GM12891 (cell line): ENCODE measurements around the gene OOEP. TPM values are rescaled to one million over a fixed set of nuclear protein-coding genes. Genes with fewer than 3 reads are reported as not detected.
"Not testable (repeated sequence)": the region's sequence is repeated elsewhere in the genome, so short reads cannot be mapped to it uniquely, and the experiment has no call there.

Experiments used
- DNase-seq: peaks from one replicate; pipeline ENCODE4 v3.0.0; 2011; ENCODE audit warnings: low spot score; ENCODE audit not compliant: insufficient read length
- FAIRE-seq: peaks from 2 replicates; lab custom pipeline; 2011; peaks lifted over from hg19 to GRCh38; lab: Jason Lieb, UNC
- PAX5 ChIP-seq: IDR thresholded peaks from 2 replicates; pipeline ENCODE4 v1.6.1; 2011; ENCODE audit warnings: low read length, moderate library complexity, mild to moderate bottlenecking; ENCODE audit not compliant: insufficient read depth, severe bottlenecking
- POLR2A ChIP-seq: IDR thresholded peaks from 2 replicates; pipeline ENCODE4 v1.6.1; 2011; ENCODE audit warnings: low read depth, low read length, control low read depth
- POLR2AphosphoS5 ChIP-seq: IDR thresholded peaks from 2 replicates; pipeline ENCODE4 v1.6.1; 2011; ENCODE audit warnings: low read depth, low read length, control low read depth
- POU2F2 ChIP-seq: IDR thresholded peaks from 2 replicates; pipeline ENCODE4 v1.6.1; 2011; ENCODE audit warnings: low read depth, mild to moderate bottlenecking, control low read depth, low read length, moderate library complexity
- SPI1 ChIP-seq: IDR thresholded peaks from 2 replicates; pipeline ENCODE4 v1.6.1; 2011; ENCODE audit warnings: low read depth, low read length, control low read depth
- TAF1 ChIP-seq: IDR thresholded peaks from 2 replicates; pipeline ENCODE4 v1.6.1; 2011; ENCODE audit warnings: low read depth, low read length, control low read depth
- polyA plus RNA-seq: library from polyadenylated mRNA; unstranded; fragments of >200 nt; gene quantifications from one replicate; pipeline ENCODE4 v1.2.1, GENCODE V29; 2012; ENCODE audit warnings: low read depth, missing spikeins, inconsistent platforms; ENCODE audit not compliant: missing spikeins

The OOEP gene
- not detected for polyA plus RNA-seq

- TF ChIP-seq TAF1 (no peak), POU2F2 (no peak), SPI1 (no peak), POLR2AphosphoS5 (no peak), POLR2A (no peak), PAX5 (no peak)
- DNase-seq (no peak), FAIRE-seq (no peak)
Measured at GRCh38 chr6:73369563-73369962, at the start of gene OOEP. Gene OOEP (minus strand): TSS chr6:73369897. CDS start chr6:73369792, 105 bp downstream.

DNA sequence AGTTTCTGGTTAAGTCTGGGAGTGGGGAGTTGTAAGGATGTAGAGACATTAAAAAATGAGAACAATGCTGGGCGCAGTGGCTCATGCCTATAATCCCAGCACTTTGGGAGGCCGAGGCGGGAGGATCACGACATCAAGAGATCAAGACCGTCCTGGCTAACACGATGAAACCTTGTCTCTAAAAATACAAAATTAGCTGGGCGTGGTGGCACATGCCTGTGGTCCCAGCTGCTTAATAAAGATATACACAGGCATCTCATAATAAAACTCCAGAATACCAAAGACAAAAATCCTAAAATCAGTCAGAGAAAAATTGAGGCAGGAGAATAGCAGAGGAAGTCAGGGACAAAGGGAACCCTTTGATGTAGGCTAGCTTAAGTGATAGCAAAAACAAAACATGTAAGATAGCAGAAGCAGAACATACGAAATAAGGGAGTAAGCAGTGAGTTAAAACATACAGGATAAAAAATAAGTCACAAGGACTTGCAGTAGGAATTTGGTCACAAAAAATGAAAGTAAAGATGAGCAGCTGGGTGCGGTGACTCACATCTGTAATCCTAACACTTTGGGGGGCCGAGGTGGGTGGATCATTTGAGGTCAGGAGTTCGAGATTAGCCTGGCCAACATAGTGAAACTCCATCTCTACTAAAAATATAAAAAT, 48.5 kb upstream of the OOEP start:
- DNase-seq = no peak
- FAIRE-seq = no peak
- TF ChIP-seq SPI1 = no peak

GRCh38 chr6:73413102-73413501, 43.4 kb upstream of the OOEP start:
- TF ChIP-seq TAF1 (no peak), POLR2A (no peak), POLR2AphosphoS5 (no peak), SPI1 (no peak), PAX5 (no peak), POU2F2 (no peak)
- no peak for FAIRE-seq

DNA sequence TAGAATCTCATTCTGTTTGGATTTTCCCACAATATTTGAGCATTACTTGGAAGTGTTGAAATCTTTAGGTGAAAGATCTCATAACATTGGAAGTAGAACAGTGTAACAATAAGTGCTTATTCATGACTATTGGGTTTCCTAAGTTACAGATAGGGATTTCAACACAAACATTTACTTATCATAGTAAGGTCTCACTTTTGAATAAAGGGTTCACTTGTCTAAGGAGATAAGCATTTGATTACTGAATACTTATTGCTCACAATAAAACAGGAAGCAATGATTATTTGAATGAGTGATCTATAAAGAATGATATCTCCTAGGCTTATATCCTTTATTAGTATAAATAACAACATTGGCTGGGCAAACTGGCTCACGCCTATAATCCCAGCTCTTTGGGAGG, 39.7 kb upstream of the OOEP start:
- DNase-seq = no peak
- TF ChIP-seq PAX5 (no peak), TAF1 (no peak), POLR2AphosphoS5 (no peak), POLR2A (no peak), SPI1 (no peak), POU2F2 (no peak)
- FAIRE-seq = no peak

More at GRCh38 chr6:73413102-73413501, 43.4 kb upstream of the OOEP start:
- no peak for DNase-seq

DNA sequence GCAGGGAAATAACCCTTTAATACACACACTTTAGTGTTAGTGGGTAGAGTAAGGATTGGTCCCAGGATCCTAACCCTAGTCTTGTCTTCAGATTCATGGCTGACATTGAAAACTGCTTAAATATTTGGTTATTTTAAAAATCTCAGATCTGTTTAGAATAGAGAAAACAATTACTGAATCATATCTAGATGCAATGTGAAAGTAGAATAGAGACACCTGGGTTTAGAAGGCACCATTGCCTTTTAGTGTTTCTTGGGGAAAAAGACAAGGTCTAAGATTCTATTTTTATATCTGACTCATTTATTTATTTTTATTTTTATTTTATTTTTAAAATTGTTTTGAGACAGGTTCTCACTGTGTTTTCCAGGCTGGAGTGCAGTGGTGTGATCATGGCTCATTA, 31.0 kb upstream of the OOEP start:
- DNase-seq (no peak), FAIRE-seq (no peak)
- TF ChIP-seq PAX5 (no peak), POLR2AphosphoS5 (no peak), POU2F2 (no peak), SPI1 (no peak), TAF1 (no peak), POLR2A (no peak)

GRCh38 chr6:73395875-73396274, 26.2 kb upstream of the OOEP start:
- DNase-seq (no peak), FAIRE-seq (no peak)
- TF ChIP-seq POU2F2 = no peak
- TF ChIP-seq SPI1 = no peak
- TF ChIP-seq PAX5 = no peak
- no peak for TF ChIP-seq TAF1
- TF ChIP-seq POLR2A = no peak
- no peak for TF ChIP-seq POLR2AphosphoS5

DNA sequence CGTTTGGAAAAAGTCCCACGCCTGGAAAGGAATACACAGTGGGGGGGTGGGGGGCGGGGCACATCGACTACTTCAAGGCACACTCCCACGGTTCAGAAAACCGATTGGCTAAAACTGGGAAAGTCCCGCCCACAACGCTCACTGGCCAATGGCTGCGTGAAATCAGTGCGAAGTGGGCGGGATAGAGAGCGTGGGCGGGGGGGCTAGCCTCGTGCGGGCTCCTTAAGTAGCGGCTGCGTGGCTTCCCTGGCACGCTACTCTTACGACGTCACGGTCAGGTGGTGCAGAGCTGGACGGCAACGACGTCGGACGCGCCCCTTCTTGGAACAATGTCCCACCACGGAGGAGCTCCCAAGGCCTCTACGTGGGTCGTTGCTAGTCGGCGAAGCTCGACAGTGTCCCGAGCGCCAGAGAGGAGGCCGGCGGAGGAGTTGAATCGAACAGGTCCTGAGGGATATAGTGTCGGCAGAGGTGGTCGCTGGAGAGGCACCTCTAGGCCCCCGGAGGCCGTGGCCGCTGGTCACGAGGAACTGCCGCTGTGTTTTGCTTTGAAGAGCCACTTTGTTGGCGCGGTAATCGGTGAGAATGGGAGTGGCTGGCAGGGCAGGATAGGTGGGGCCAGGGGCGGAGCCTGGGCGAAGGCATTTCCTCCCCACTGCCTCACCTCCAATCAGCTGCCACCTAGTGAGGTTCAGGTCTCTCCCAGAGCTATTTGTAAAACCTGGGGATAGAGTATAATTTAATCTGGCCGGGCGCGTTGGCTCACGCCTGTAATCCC, 25.1 kb upstream of the OOEP start, which contains the start of gene DDX43:
Gene DDX43, plus strand, starts transcription at position 252 of the 778 bp plus-strand sequence. Its CDS starts 78 bp downstream, at position 330.
- FAIRE-seq (no peak), DNase-seq (no peak)
- TF ChIP-seq SPI1 (no peak), TAF1 (no peak), POLR2AphosphoS5 (no peak), POU2F2 (no peak), PAX5 (no peak), POLR2A (no peak)

DNA sequence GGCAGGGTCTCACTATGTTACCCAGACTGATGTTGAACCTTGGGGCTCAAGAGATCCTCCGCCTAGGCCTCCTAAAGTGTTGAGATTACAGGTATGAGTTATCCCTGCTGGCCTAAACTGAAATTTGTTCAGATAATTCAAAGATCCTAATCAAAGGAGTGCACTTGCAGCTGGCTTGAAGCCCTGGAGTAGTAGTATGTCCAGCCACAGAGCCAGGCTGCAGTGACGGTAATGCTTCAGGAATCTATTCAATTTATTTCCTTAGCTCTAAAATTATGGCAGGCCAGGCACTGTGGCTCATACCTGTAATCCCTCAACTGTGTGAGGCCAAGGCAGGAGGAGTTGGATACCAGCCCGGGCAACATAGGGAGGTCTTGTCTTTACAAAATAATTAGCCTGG, 23.6 kb upstream of the OOEP start:
- FAIRE-seq (no peak), DNase-seq (no peak)
- TF ChIP-seq POLR2AphosphoS5 (no peak), POU2F2 (no peak), TAF1 (no peak), POLR2A (no peak), PAX5 (no peak), SPI1 (no peak)

GRCh38 chr6:73392188-73392587, 22.5 kb upstream of the OOEP start:
- DNase-seq, FAIRE-seq: not testable (repeated sequence)

- no peak for TF ChIP-seq POLR2AphosphoS5
- no peak for TF ChIP-seq TAF1
- DNase-seq = no peak
- FAIRE-seq = no peak
Measured at GRCh38 chr6:73391675-73392074, 22.0 kb upstream of the OOEP start.
